GM12875 (cell line): ENCODE measurements around the gene ABTB2.

Experiments used
- H3K4me3 ChIP-seq: one replicate; pipeline ENCODE4 v1.5.1; 2011; ENCODE audit warnings: low read depth, low read length, control low read depth
- CTCF ChIP-seq: IDR thresholded peaks from 2 replicates; pipeline ENCODE4 v1.5.1; 2011; ENCODE audit warnings: low read depth, mild to moderate bottlenecking, control low read depth, inconsistent platforms, low read length, moderate library complexity, borderline replicate concordance; ENCODE audit not compliant: insufficient read depth

Gene ABTB2

GRCh38 chr11:34311126-34311525 is 46.7 kb downstream of the ABTB2 start:
- no peak overlapping the region for H3K4me3 ChIP-seq
- no peak for TF ChIP-seq CTCF

DNA sequence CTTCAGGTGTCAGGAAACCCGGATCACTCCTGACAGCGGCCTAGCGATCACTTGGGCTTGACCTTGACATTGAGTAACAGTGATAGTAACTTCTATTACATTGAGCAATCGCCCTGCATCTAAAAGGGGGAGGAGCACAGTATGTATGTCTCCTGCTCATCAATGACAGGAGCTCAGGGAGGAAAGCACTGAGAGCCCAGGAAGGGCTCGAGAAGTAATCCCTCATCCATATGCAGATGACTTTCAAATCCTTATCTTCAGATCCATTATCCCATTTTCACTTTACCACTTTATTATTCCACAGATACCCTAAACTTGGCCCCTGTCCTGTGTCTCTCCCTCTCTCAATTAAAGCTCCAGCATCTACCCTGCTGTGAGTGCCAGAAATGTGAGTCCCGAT is 47.8 kb downstream of the ABTB2 start:
- no peak for TF ChIP-seq CTCF
- H3K4me3 ChIP-seq: no peak overlapping the region

DNA sequence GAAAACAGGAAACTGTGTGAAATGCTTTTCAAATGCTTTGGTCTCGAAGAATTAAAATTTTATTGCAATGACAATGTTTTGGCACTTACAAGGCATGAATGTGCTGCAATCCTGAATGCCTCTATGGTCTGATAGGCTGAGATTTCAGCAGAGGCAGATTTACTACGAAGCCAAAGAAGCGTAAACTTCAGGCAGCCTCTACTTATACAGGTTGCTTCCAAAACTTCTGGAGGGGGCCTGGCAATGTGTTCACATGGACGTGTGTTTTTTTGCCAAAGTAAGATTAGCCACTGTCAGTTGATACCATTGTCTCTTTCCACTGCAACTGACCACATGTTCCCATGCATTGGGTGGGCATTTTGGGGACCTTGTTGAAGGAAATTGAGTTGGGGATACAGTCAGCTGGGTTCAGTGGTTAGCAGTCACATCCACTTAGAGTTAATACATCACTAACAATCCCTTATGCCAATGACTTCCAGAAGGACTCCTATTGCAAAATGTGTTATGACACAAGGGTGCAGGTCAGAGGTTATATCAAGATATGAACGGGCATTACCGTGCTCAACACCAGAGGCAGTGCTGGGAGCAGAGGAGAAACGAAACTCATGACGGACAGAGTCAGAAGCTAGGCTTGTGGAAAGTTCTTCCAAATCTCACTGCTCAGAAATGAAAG is 48.8 kb downstream of the ABTB2 start:
- no peak overlapping the region for H3K4me3 ChIP-seq
- TF ChIP-seq CTCF: no peak

- no peak overlapping the region for H3K4me3 ChIP-seq
- TF ChIP-seq CTCF: no peak
Observed at GRCh38 chr11:34308049-34308912, 49.5 kb downstream of the ABTB2 start.

DNA sequence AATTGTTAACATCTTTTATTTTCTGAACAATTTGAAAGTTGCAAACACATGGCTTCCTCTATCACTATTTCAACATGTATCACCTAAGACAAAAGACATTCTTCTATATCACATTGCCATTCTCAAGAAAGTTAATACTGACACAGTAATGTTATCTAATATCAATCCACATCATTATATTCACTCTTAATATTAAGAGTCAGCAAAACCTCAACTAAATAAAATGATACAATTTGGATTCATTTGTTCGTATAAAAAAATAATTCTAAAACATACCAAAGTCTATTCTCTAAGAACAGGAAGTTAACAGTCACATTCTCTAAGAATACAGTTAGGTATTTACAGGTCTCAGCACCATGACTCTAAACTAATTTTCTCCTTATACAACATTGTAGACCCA is 52.0 kb downstream of the ABTB2 start:
- no peak for TF ChIP-seq CTCF
- no peak overlapping the region for H3K4me3 ChIP-seq

DNA sequence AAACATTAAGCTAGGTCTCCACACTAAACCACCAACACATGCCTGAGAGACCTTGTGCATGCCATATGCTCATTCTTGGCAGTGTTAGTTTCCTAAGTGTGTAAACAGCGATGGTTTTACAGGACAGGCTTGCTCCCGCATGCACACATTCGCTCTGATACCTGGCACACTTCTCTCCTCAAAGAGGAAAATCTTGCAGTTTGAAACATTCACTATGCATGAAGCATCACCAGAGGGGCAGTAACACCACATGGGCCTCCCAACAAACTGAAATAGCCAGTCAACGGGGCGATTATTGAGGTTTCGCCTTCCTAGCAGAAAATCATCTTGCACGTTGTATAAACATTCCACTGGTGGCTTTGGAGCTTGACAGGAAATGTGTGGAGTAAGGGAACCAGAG is 52.6 kb downstream of the ABTB2 start:
- no peak overlapping the region for H3K4me3 ChIP-seq
- no peak for TF ChIP-seq CTCF
